Spinal cord (tissue), 10 donors: ENCODE data around the gene SUPT4H1. TPM values are rescaled to one million over a fixed set of nuclear protein-coding genes. Genes with fewer than 3 reads are reported as not detected.

Experiments used
- DNase-seq, 6 donors: peaks; one replicate each; pipeline versions ENCODE4 v3.0.0 to v3.0.0-alpha.2; 2013 to 2015; ENCODE audit warnings: low spot score in 6 of 6, low read depth in 4 of 6
- H3K27ac ChIP-seq: one replicate; pipeline ENCODE4 v1.5.1; 2013; ENCODE audit warnings: low read depth, low read length, control low read depth
- H3K27me3 ChIP-seq: one replicate; pipeline ENCODE4 v1.6.1; 2013; ENCODE audit warnings: low read length; ENCODE audit not compliant: control insufficient read depth, insufficient read depth
- H3K36me3 ChIP-seq: one replicate; pipeline ENCODE4 v1.6.1; 2013; ENCODE audit warnings: low read length; ENCODE audit not compliant: control insufficient read depth, insufficient read depth
- H3K4me1 ChIP-seq: one replicate; pipeline ENCODE4 v1.6.1; 2013; ENCODE audit warnings: low read length; ENCODE audit not compliant: control insufficient read depth, insufficient read depth
- H3K4me3 ChIP-seq: one replicate; pipeline ENCODE4 v1.5.1; 2013; ENCODE audit warnings: low read depth, low read length, control low read depth
- H3K9me3 ChIP-seq: one replicate; pipeline ENCODE4 v1.6.1; 2013; ENCODE audit warnings: low read length; ENCODE audit not compliant: control insufficient read depth, insufficient read depth
- WGBS: methylation state at CpG from one replicate; pipeline ENCODE4 v1.1.5; 2013; ENCODE audit warnings: missing lambda C conversion rate; ENCODE audit not compliant: insufficient coverage; 5-methylcytosine and 5-hydroxymethylcytosine counted together
- polyA plus RNA-seq, 2 donors: library from polyadenylated mRNA; unstranded; fragments of 120-200 nt; gene quantifications; one replicate each; pipeline ENCODE4 v1.2.1, GENCODE V29; 2013; ENCODE audit not compliant: insufficient read length in 2 of 2
- total RNA-seq, 2 donors: library from RNA; depleted of rRNA in 1 of 2; stranded (reverse); fragments of 120-200 nt in 1 of 2; fragments of >200 nt in 1 of 2; gene quantifications; one replicate each; pipeline versions ENCODE4 v1.2.3 to v1.2.4, GENCODE V29; 2013 to 2014
- donor health status: healthy.

The SUPT4H1 gene
- total and polyA plus RNA-seq, 4 donors: 48.4 to 97.8 (median 87.5) TPM

DNA sequence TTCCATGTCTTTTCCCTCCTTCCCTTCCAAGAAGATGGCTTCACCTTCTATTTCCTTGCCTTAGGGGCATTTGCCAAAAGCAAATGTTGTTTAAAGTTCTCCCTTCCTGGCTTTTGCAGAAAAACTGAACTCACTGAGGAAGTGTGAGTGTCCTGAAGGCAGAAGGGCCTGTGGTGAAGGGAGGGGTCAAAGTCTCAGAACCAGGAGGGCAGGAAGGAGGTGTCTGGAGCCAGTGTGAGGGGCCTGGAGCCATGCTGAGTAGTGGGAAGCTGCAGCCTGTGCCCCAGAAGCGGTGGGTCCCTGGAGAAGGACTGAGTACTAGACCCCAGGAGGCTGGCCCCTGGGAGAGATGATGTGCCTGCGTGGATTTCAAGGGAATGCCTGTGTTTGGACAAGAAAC is 23.8 kb upstream of the SUPT4H1 start:
- no peaks in the 10 kb centered on the region for H3K27me3 ChIP-seq
- H3K36me3 ChIP-seq: no peaks in the 10 kb centered on the region
- 53% methylated on average over 2 of the region's 2 CpGs for WGBS
- no peak overlapping the region for H3K27ac ChIP-seq
- DNase-seq: no peak
- no peaks in the 10 kb centered on the region for H3K9me3 ChIP-seq
- no peaks in the 10 kb centered on the region for H3K4me1 ChIP-seq
- no peak overlapping the region for H3K4me3 ChIP-seq

DNA sequence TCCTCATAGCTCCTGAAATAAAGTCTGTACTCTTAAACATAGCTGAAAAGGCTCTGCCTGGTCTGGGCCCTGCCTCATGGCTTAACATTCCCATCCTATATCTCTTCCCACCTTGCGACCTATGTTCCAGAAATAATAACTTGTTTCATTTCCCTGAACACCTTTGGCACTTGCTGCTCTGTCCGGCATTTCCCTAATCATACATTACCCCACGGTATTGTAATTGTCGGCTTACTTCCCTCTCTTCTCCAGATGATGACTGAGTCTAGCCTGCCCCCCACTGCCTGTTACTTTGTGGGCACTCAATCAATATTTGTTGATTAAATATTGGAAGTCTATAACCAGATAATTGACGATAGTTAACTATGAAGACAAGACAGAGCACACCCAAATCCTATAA is 23.3 kb upstream of the SUPT4H1 start:
- 100% methylated on average over 1 of the region's 5 CpGs for WGBS
- H3K27ac ChIP-seq: no peak overlapping the region
- no peaks in the 10 kb centered on the region for H3K36me3 ChIP-seq
- H3K27me3 ChIP-seq: no peaks in the 10 kb centered on the region
- no peaks in the 10 kb centered on the region for H3K9me3 ChIP-seq
- H3K4me3 ChIP-seq: no peak overlapping the region
- DNase-seq: no peak
- H3K4me1 ChIP-seq: no peaks in the 10 kb centered on the region

DNA sequence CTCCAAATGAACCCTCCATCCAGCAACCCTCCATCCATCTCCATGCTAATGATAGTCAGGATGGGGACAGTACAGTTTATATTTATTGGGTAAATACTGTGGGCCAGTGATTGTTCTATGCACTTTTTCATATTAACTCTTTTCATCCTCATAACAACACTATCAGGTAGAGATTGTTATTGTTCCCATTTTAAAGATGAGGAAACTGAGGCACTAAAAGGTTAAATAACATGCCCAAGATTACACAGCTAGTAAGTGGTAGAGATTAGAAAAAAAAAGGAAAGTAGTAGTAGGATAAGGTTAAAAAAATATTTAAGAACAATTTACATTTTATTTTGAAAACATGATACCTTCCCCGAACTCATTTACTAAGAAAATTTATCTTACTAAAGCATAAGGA is 21.9 kb upstream of the SUPT4H1 start:
- H3K4me1 ChIP-seq: no peaks in the 10 kb centered on the region
- no peaks in the 10 kb centered on the region for H3K36me3 ChIP-seq
- H3K27me3 ChIP-seq: no peaks in the 10 kb centered on the region
- no peak overlapping the region for H3K27ac ChIP-seq
- WGBS: no CpG with 5 or more reads among the region's 1 CpG
- no peaks in the 10 kb centered on the region for H3K9me3 ChIP-seq
- no peak for DNase-seq
- no peak overlapping the region for H3K4me3 ChIP-seq

DNA sequence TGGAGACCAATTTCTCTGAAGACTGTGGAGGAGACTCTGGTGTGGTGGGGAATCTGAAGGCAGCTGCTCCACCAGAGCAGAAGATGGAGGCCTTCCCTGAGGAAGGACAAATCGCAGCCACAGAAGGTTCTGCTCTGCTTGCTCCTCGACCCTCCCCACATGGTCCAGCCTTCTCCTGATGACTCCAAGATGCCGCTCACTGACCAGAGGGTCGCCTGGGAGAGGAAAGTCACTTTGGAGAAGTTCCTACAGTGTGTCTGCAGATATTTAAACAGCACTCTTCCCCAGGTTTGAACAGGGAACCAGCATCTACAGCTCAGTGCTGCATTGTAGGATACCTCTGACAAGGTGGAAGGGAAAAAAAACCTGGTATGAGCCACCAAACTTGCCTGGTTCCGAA is 21.0 kb upstream of the SUPT4H1 start:
- H3K4me3 ChIP-seq: no peak overlapping the region
- H3K27ac ChIP-seq: no peak overlapping the region
- H3K36me3 ChIP-seq: no peaks in the 10 kb centered on the region
- H3K9me3 ChIP-seq: no peaks in the 10 kb centered on the region
- no CpG with 5 or more reads among the region's 5 CpGs for WGBS
- no peak for DNase-seq
- H3K27me3 ChIP-seq: no peaks in the 10 kb centered on the region
- H3K4me1 ChIP-seq: no peaks in the 10 kb centered on the region

DNA sequence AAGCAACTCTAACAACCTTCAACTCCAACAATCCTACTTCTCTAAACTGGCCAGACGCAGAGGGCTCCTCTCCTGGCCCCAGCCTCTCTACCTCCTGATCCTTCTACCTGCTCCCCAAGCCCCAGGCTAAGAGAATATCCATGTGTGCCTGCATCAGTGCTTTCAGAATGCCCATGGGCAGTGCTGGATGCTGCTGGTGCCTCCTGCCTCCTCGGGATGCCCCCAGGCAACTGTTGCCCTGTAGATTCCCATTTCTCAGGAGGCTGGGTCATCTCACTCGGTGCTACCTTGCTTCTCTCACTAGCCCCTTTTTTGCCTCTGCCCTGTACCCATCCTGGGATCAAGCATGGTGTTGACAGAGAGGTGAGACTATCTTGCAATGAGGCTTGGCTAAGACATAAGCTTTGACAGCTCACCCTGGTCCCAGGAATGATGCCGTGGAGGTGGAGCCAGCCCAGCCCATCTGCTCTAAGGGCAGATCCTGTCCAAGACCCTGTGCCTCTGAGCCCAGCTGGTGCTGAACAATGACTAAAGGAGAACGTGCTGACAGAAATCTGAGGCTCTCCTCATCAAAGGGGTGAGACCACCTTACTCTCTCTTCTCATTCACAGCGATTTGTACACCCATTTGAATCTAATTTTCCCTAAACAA is 19.4 kb upstream of the SUPT4H1 start:
- 69% methylated on average over 4 of the region's 6 CpGs for WGBS

GRCh38 chr17:58370716-58371115 is 18.7 kb upstream of the SUPT4H1 start:
- no peak for DNase-seq
- Histone ChIP-seq H3K27me3 (no peaks in the 10 kb centered on the region), H3K4me3 (no peak overlapping the region), H3K27ac (no peak overlapping the region), H3K36me3 (no peaks in the 10 kb centered on the region), H3K9me3 (no peaks in the 10 kb centered on the region), H3K4me1 (no peaks in the 10 kb centered on the region)
- WGBS: 84% methylated on average over 9 of the region's 9 CpGs

More for the DNA sequence above, 19.4 kb upstream of the SUPT4H1 start:
- no peak overlapping the region for H3K4me3 ChIP-seq
- H3K4me1 ChIP-seq: no peaks in the 10 kb centered on the region
- H3K9me3 ChIP-seq: no peaks in the 10 kb centered on the region
- H3K27me3 ChIP-seq: no peaks in the 10 kb centered on the region
- no peak for DNase-seq
- H3K36me3 ChIP-seq: no peaks in the 10 kb centered on the region
- H3K27ac ChIP-seq: no peak overlapping the region

DNA sequence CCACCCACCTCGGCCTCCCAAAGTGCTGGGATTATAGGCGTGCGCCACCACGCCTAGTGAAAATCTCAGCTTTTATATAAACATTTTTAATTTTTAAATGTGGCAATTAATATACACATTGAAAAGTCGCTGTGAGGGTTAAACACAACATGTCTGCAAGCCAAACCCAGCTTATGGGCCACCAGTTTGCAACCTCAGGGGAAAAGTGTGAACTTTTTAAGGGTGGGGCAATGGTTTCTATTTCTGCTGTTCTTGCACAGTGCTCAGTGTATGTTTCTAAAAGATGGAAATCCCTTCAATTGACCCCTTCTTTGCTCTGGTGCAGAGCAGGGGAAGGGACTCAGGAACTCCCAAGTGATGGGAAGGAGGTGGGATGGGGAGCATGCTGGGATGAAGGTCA is 18.3 kb upstream of the SUPT4H1 start:
- no peak overlapping the region for H3K27ac ChIP-seq
- H3K4me3 ChIP-seq: no peak overlapping the region
- no peaks in the 10 kb centered on the region for H3K9me3 ChIP-seq
- DNase-seq: no peak
- no CpG with 5 or more reads among the region's 5 CpGs for WGBS
- no peaks in the 10 kb centered on the region for H3K27me3 ChIP-seq
- no peaks in the 10 kb centered on the region for H3K36me3 ChIP-seq
- H3K4me1 ChIP-seq: no peaks in the 10 kb centered on the region

GRCh38 chr17:58369214-58370031 is 17.4 kb upstream of the SUPT4H1 start:
- Histone ChIP-seq H3K4me1 (no peaks in the 10 kb centered on the region), H3K4me3 (no peak overlapping the region), H3K36me3 (no peaks in the 10 kb centered on the region), H3K27ac (no peak overlapping the region), H3K9me3 (no peaks in the 10 kb centered on the region), H3K27me3 (no peaks in the 10 kb centered on the region)
- DNase-seq: no peak
- WGBS: 81% methylated on average over 2 of the region's 5 CpGs

DNA sequence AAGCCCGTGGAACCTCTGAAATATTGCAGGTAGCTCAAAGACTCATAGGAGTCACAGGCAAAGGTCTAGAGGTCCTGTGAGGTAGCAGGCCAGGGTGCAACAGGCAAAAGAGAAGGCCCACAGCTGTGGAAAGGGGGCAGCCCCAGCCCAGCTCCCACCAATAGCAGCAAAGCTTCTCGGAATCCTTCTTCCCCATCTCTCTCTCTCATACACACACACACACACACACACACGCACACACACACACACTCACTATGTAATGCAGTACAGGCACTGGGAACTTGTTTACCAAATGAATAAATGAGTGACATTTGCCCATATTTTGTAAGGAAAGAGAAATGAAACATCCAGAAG is 16.8 kb upstream of the SUPT4H1 start:
- H3K4me3 ChIP-seq: no peak overlapping the region
- DNase-seq: no peak
- 100% methylated on average over 1 of the region's 3 CpGs for WGBS

GRCh38 chr17:58367461-58367860 is 15.5 kb upstream of the SUPT4H1 start:
- DNase-seq: no peak
- Histone ChIP-seq H3K4me3 (no peak overlapping the region), H3K9me3 (no peaks in the 10 kb centered on the region), H3K27me3 (no peaks in the 10 kb centered on the region), H3K27ac (no peak overlapping the region), H3K36me3 (no peaks in the 10 kb centered on the region), H3K4me1 (no peaks in the 10 kb centered on the region)
- WGBS: no CpG with 5 or more reads among the region's 3 CpGs

More for the DNA sequence above, 16.8 kb upstream of the SUPT4H1 start:
- Histone ChIP-seq H3K4me1 (no peaks in the 10 kb centered on the region), H3K27ac (no peak overlapping the region), H3K36me3 (no peaks in the 10 kb centered on the region), H3K9me3 (no peaks in the 10 kb centered on the region), H3K27me3 (no peaks in the 10 kb centered on the region)
